Lung (tissue), 12 donors: ENCODE data around the gene AKAP13. TPM values are rescaled to one million over a fixed set of nuclear protein-coding genes. Genes with fewer than 3 reads are reported as not detected.
A peak's percentile ranks its signal among the peaks of the same experiment; 100 is the strongest.

Experiments used
- ATAC-seq: fragments of 200-7000 bp; cut with Tn5 transposase; one replicate; pipeline ENCODE4 v1.9.1; 2020; ENCODE audit warnings: moderate number of reproducible peaks; ENCODE audit not compliant: insufficient read depth, low FRiP score
- DNase-seq, 3 donors: peaks; one replicate each; pipeline ENCODE4 v3.0.0-alpha.2; 2013 to 2017
- H3K27ac ChIP-seq, 2 donors: one replicate each; pipeline ENCODE4 v1.5.1; 2013; ENCODE audit warnings: mild to moderate bottlenecking in 2 of 2, moderate library complexity in 2 of 2, control low read depth in 1 of 2, inconsistent platforms in 1 of 2, low read depth in 1 of 2, low read length in 1 of 2
- H3K27me3 ChIP-seq, 3 donors: one replicate each; pipeline ENCODE4 v1.5.1; 2013; ENCODE audit warnings: low read length in 2 of 3; ENCODE audit not compliant: control insufficient read depth in 3 of 3, insufficient read depth in 3 of 3
- H3K36me3 ChIP-seq, 4 donors: one replicate each; pipeline ENCODE4 v1.5.1; 2013; ENCODE audit warnings: low read length in 4 of 4, mild to moderate bottlenecking in 1 of 4, moderate library complexity in 1 of 4; ENCODE audit not compliant: control insufficient read depth in 4 of 4, insufficient read depth in 4 of 4
- H3K4me1 ChIP-seq, 5 donors: one replicate each; pipeline ENCODE4 v1.5.1; 2013; ENCODE audit warnings: low read length in 5 of 5, mild to moderate bottlenecking in 2 of 5, moderate library complexity in 1 of 5; ENCODE audit not compliant: control insufficient read depth in 5 of 5, insufficient read depth in 5 of 5
- H3K4me3 ChIP-seq: one replicate; pipeline ENCODE4 v1.5.1; 2013; ENCODE audit warnings: mild to moderate bottlenecking, control low read depth, moderate library complexity
- H3K9ac ChIP-seq, 2 donors: one replicate each; pipeline ENCODE4 v1.5.1; 2013; ENCODE audit warnings: low read length in 2 of 2, control low read depth in 1 of 2; ENCODE audit not compliant: insufficient read depth in 1 of 2
- H3K9me3 ChIP-seq, 4 donors: one replicate each; pipeline ENCODE4 v1.5.1; 2013; ENCODE audit warnings: low read length in 3 of 4, mild to moderate bottlenecking in 1 of 4, moderate library complexity in 1 of 4; ENCODE audit not compliant: control insufficient read depth in 4 of 4, insufficient read depth in 3 of 4
- CTCF ChIP-seq: IDR thresholded peaks from 2 replicates; pipeline ENCODE4 v1.5.1; 2012; ENCODE audit warnings: mild to moderate bottlenecking; ENCODE audit errors: control extremely low read depth, extremely low read depth
- WGBS, 2 donors: extraction: QIAGEN DNeasy Blood & Tissue Kit; methylation state at CpG; one replicate each; pipeline ENCODE4 v1.1.7; 2013; 5-methylcytosine and 5-hydroxymethylcytosine counted together
- polyA plus RNA-seq, 2 donors: library from polyadenylated mRNA; stranded (reverse); fragments of 200-250 nt; gene quantifications; one replicate each; pipeline ENCODE4 v1.2.1, GENCODE V29; 2013
- total RNA-seq, 2 donors: library from RNA; depleted of rRNA in 1 of 2; stranded (reverse); fragments of >200 nt in 1 of 2; gene quantifications; one replicate each; pipeline ENCODE4 v1.2.1, GENCODE V29; 2014 to 2021
- donor health status: control.
- donor health status: control.
- donor health status: Bipolar disorder and iron deficiency.
- donor health status: healthy.
- donor health status: DM: yes; HTN: yes; CAD: no.

AKAP13 gene
- total and polyA plus RNA-seq, 4 donors, result 102 to 1,115 (median 259) TPM

- Histone ChIP-seq H3K4me1 (peaks cover 3 to 31% (median 4%) of the 10 kb centered on the region in 5 donors), H3K27ac (peak overlapping the region in 1 of 2 donors; percentile 66)
- 48 to 61% methylated on average over 1 of the region's 1 CpG for WGBS, 2 donors
Observed at GRCh38 chr15:85488997-85489396, 108.6 kb downstream of the AKAP13 start.

GRCh38 chr15:85489773-85490493 lies 109.5 kb downstream of the AKAP13 start:
- Histone ChIP-seq H3K9me3 (no peaks in the 10 kb centered on the region), H3K36me3 (no peaks in the 10 kb centered on the region), H3K9ac (no peak overlapping the region), H3K27me3 (no peaks in the 10 kb centered on the region), H3K27ac (no peak overlapping the region), H3K4me1 (peaks cover 0 to 35% (median 2%) of the 10 kb centered on the region in 5 donors), H3K4me3 (no peak overlapping the region)
- WGBS, 2 donors, result 40 to 67% methylated on average over 3 of the region's 3 CpGs
- ATAC-seq (no peak), DNase-seq (no peak)
- TF ChIP-seq CTCF, result no peak

More at GRCh38 chr15:85488997-85489396, 108.6 kb downstream of the AKAP13 start:
- no peaks in the 10 kb centered on the region for H3K36me3 ChIP-seq
- ATAC-seq (no peak), DNase-seq (no peak)
- H3K9me3 ChIP-seq, result no peaks in the 10 kb centered on the region
- no peak overlapping the region for H3K9ac ChIP-seq
- TF ChIP-seq CTCF, result no peak
- H3K27me3 ChIP-seq, result no peaks in the 10 kb centered on the region
- H3K4me3 ChIP-seq, result no peak overlapping the region

- ATAC-seq, result no peak
- no peak overlapping the region for H3K9ac ChIP-seq
- no peak overlapping the region for H3K4me3 ChIP-seq
- H3K4me1 ChIP-seq, result peaks cover 0 to 44% (median 0%) of the 10 kb centered on the region in 5 donors
- no peak overlapping the region for H3K27ac ChIP-seq
- H3K27me3 ChIP-seq, result no peaks in the 10 kb centered on the region
- no peaks in the 10 kb centered on the region for H3K9me3 ChIP-seq
- no peak for DNase-seq
- H3K36me3 ChIP-seq, result peaks cover 0 to 2% (median 0%) of the 10 kb centered on the region in 4 donors
- 83 to 84% methylated on average over 1 of the region's 1 CpG for WGBS, 2 donors
- no peak for TF ChIP-seq CTCF
Observed at GRCh38 chr15:85490856-85491255, 110.5 kb downstream of the AKAP13 start.
